Body of pancreas (tissue), 4 donors: ENCODE data around the gene PWP1. TPM values are rescaled to one million over a fixed set of nuclear protein-coding genes. Genes with fewer than 3 reads are reported as not detected.

Source experiments
- ATAC-seq: fragments of 150-250 bp; one replicate; pipeline ENCODE4 v1.9.1; 2016
- DNase-seq, 4 donors: peaks; one replicate each; pipeline ENCODE4 v3.0.0-alpha.2; 2019
- H3K27ac ChIP-seq, 4 donors: fragments of 200-600 bp; sonication (generic); 1 replicate in 3 of 4; 2 replicates in 1 of 4; pipeline versions ENCODE4 v1.5.1 to v1.6.1; 2016 to 2019; ENCODE audit warnings: mild to moderate bottlenecking in 1 of 4, mixed read lengths in 1 of 4, moderate library complexity in 1 of 4
- H3K27me3 ChIP-seq, 2 donors: fragments of 200-600 bp; sonication (generic); one replicate each; pipeline ENCODE4 v1.6.0; 2016; ENCODE audit warnings: mild to moderate bottlenecking in 1 of 2
- H3K36me3 ChIP-seq, 2 donors: fragments of 200-600 bp; sonication (generic); replicated peaks in 1 of 2; 2 replicates each; pipeline ENCODE4 v1.5.1; 2016; ENCODE audit warnings: low read depth in 2 of 2; ENCODE audit not compliant: insufficient read depth in 1 of 2
- H3K4me1 ChIP-seq: fragments of 200-600 bp; sonication (generic); one replicate; pipeline ENCODE4 v1.6.0; 2016
- H3K4me3 ChIP-seq, 2 donors: fragments of 200-600 bp; sonication (generic); 1 replicate in 1 of 2; 2 replicates in 1 of 2; pipeline ENCODE4 v1.5.1; 2016 to 2019
- H3K9me3 ChIP-seq, 3 donors: fragments of 200-600 bp; sonication (generic); 1 replicate in 2 of 3; 2 replicates in 1 of 3; pipeline ENCODE4 v1.5.1; 2016
- CTCF ChIP-seq, 7 experiments: fragments of 450-650 bp in 4 of 7; fragments of 200-600 bp in 3 of 7; sonication (generic) in 3 of 7; IDR thresholded peaks; one replicate each; pipeline ENCODE4 v1.5.1; 2016 to 2019; ENCODE audit warnings: antibody characterized with exemption in 7 of 7
- POLR2A ChIP-seq, 3 donors: fragments of 450-650 bp; IDR thresholded peaks; one replicate each; pipeline ENCODE4 v1.6.1; 2016; ENCODE audit warnings: antibody characterized with exemption in 3 of 3, mild to moderate bottlenecking in 2 of 3
- WGBS, 2 donors: methylation state at CpG; one replicate each; pipeline ENCODE4 v1.1.5; 2017; 5-methylcytosine and 5-hydroxymethylcytosine counted together
- intact Hi-C: fragments of 100-400 bp; cut with DNase I; formaldehyde crosslinking; loops from one replicate; pipeline ENCODE4 v1.15.1; 2023
- total RNA-seq, 2 donors: library from RNA; depleted of rRNA; stranded (reverse); fragments of >200 nt; gene quantifications; one replicate each; pipeline ENCODE4 v1.1.0, GENCODE V29; 2016

PWP1 gene
- total RNA-seq, 2 donors from 2014 or later = 48.8 to 97.9 TPM

GRCh38 chr12:107736914-107737313, 51.3 kb downstream of the PWP1 start:
- no peaks in the 10 kb centered on the region for H3K4me1 ChIP-seq
- no peak overlapping the region for H3K27ac ChIP-seq
- DNase-seq = no peak
- H3K27me3 ChIP-seq = no peaks in the 10 kb centered on the region
- peaks cover 5 to 48% of the 10 kb centered on the region in 2 donors for H3K36me3 ChIP-seq
- no peaks in the 10 kb centered on the region for H3K9me3 ChIP-seq
- H3K4me3 ChIP-seq = no peak overlapping the region
- intact Hi-C loops = no loop called here
- no peak for ATAC-seq
- WGBS, 2 donors = 88 to 95% methylated on average over 4 of the region's 4 CpGs
- TF ChIP-seq CTCF (IDR thresholded peaks at IDR 0.05) (no peak), POLR2A (IDR thresholded peaks at IDR 0.05) (no peak)

GRCh38 chr12:107748472-107748871, 62.9 kb downstream of the PWP1 start:
- no peaks in the 10 kb centered on the region for H3K27me3 ChIP-seq
- intact Hi-C loops = no loop called here
- no peaks in the 10 kb centered on the region for H3K9me3 ChIP-seq
- ATAC-seq = no peak
- H3K4me1 ChIP-seq = no peaks in the 10 kb centered on the region
- H3K4me3 ChIP-seq = no peak overlapping the region
- 83 to 86% methylated on average over 6 of the region's 6 CpGs for WGBS, 2 donors
- H3K27ac ChIP-seq = no peak overlapping the region
- TF ChIP-seq POLR2A (IDR thresholded peaks at IDR 0.05) (no peak), CTCF (IDR thresholded peaks at IDR 0.05) (no peak)
- H3K36me3 ChIP-seq = peaks cover 3 to 22% of the 10 kb centered on the region in 2 donors
- DNase-seq = no peak

- ATAC-seq (no peak), DNase-seq (no peak)
- no peaks in the 10 kb centered on the region for H3K9me3 ChIP-seq
- peaks cover 0 to 16% of the 10 kb centered on the region in 2 donors for H3K36me3 ChIP-seq
- no peaks in the 10 kb centered on the region for H3K4me1 ChIP-seq
- no peak for TF ChIP-seq CTCF (IDR thresholded peaks at IDR 0.05)
- TF ChIP-seq POLR2A (IDR thresholded peaks at IDR 0.05) = no peak
- H3K27me3 ChIP-seq = no peaks in the 10 kb centered on the region
- intact Hi-C loops = no loop called here
- 92% methylated on average over 1 of the region's 1 CpG for WGBS, 2 donors
- H3K4me3 ChIP-seq = no peak overlapping the region
- no peak overlapping the region for H3K27ac ChIP-seq
These were observed 63.5 kb downstream of the PWP1 start for GRCh38 chr12:107749083-107749482.

- H3K4me3 ChIP-seq = no peak overlapping the region
- H3K36me3 ChIP-seq = peaks cover 0 to 21% of the 10 kb centered on the region in 2 donors
- TF ChIP-seq POLR2A (IDR thresholded peaks at IDR 0.05) (no peak), CTCF (IDR thresholded peaks at IDR 0.05) (no peak)
- intact Hi-C loops = loop anchor here (10.0 kb wide), 1 partner anchor 65 kb away; no protein-coding TSS in a partner anchor
- H3K9me3 ChIP-seq = no peaks in the 10 kb centered on the region
- ATAC-seq (no peak), DNase-seq (no peak)
- no peaks in the 10 kb centered on the region for H3K27me3 ChIP-seq
- H3K27ac ChIP-seq = peak overlapping the region in 1 of 4 donors; percentile 12
- WGBS, 2 donors = 20 to 33% methylated on average over 3 of the region's 3 CpGs
- H3K4me1 ChIP-seq = peaks cover 28% of the 10 kb centered on the region
These were observed 73.8 kb downstream of the PWP1 start for GRCh38 chr12:107759410-107759809.

GRCh38 chr12:107760207-107760808, 74.7 kb downstream of the PWP1 start:
- peak overlapping the region; percentile 88 to 94 for H3K4me3 ChIP-seq
- peak in 3 of 4 donors; percentile 16 to 34 (median 29) for DNase-seq
- intact Hi-C loops = no loop called here
- H3K4me1 ChIP-seq = peaks cover 28% of the 10 kb centered on the region
- peaks cover 0 to 14% of the 10 kb centered on the region in 2 donors for H3K36me3 ChIP-seq
- ATAC-seq = peak; percentile 7
- WGBS, 2 donors = 1 to 3% methylated on average over 8 to 27 of the region's 30 CpGs
- peak overlapping the region; percentile 36 to 73 (median 60) for H3K27ac ChIP-seq
- no peaks in the 10 kb centered on the region for H3K27me3 ChIP-seq
- no peak for TF ChIP-seq CTCF (IDR thresholded peaks at IDR 0.05)
- TF ChIP-seq POLR2A (IDR thresholded peaks at IDR 0.05) = no peak
- H3K9me3 ChIP-seq = no peaks in the 10 kb centered on the region
